Panc1 (cell line): ENCODE data around the gene RNPS1.

ENCODE experiments used
- POLR2AphosphoS5 ChIP-seq: IDR thresholded peaks from 2 replicates; pipeline ENCODE4 v1.6.1; 2012; ENCODE audit warnings: mild to moderate bottlenecking, low read depth, low read length, moderate library complexity
- SIN3A ChIP-seq: IDR thresholded peaks from 2 replicates; pipeline ENCODE4 v1.6.1; 2012; ENCODE audit warnings: low read depth, mild to moderate bottlenecking, low read length, moderate library complexity, borderline replicate concordance; ENCODE audit not compliant: insufficient read depth
- TCF7L2 ChIP-seq: IDR thresholded peaks from 2 replicates; pipeline ENCODE4 v1.6.1; 2011; ENCODE audit warnings: mild to moderate bottlenecking, low read depth, low read length, inconsistent platforms
- TF ChIP-seq, protein P1 (sequence below): fragments of 450-650 bp; IDR thresholded peaks from 2 replicates; pipeline ENCODE4 v1.5.1; 2017; ENCODE audit warnings: mild to moderate bottlenecking
- TF ChIP-seq, protein P2 (sequence below), 2 experiments: IDR thresholded peaks; 2 replicates each; pipeline ENCODE4 v1.6.1; 2011 to 2012; ENCODE audit warnings: low read depth in 2 of 2, control low read depth in 1 of 2, low read length in 1 of 2, mild to moderate bottlenecking in 1 of 2, moderate library complexity in 1 of 2; ENCODE audit not compliant: insufficient read depth in 1 of 2

DNA sequence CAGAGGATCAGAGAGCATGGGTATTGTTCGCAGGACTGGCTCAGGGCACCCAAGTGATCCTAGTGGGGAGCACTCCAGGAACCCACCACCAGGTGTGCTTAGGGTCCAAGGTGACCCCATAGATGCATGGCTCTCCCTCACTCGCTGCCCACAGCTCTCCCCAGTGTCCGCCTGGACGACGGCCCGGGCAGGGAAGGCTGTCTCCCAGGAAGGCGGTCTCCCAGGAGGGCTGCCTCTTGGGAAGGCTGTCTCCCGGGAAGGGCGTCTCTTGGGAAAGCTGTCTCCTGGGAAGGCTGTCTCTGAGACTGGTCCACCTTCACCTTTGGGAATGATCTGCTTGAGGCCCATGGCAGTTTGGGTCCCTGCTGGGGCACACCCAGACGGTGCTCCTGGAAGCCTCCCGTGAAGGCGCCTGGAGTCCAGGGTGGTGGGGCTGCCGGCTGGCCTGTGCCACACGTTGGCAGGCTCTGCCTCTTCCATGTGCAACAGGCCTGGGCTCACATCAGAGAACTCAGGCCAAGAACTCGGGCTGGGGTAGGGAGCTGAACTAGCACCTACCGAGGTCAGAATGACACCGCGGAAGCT, 21.5 kb downstream of the RNPS1 start:
- TF ChIP-seq, protein P1, sequence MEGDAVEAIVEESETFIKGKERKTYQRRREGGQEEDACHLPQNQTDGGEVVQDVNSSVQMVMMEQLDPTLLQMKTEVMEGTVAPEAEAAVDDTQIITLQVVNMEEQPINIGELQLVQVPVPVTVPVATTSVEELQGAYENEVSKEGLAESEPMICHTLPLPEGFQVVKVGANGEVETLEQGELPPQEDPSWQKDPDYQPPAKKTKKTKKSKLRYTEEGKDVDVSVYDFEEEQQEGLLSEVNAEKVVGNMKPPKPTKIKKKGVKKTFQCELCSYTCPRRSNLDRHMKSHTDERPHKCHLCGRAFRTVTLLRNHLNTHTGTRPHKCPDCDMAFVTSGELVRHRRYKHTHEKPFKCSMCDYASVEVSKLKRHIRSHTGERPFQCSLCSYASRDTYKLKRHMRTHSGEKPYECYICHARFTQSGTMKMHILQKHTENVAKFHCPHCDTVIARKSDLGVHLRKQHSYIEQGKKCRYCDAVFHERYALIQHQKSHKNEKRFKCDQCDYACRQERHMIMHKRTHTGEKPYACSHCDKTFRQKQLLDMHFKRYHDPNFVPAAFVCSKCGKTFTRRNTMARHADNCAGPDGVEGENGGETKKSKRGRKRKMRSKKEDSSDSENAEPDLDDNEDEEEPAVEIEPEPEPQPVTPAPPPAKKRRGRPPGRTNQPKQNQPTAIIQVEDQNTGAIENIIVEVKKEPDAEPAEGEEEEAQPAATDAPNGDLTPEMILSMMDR = no peak
- TF ChIP-seq POLR2AphosphoS5 (no peak), SIN3A (no peak), TCF7L2 (no peak)
- TF ChIP-seq, protein P2, sequence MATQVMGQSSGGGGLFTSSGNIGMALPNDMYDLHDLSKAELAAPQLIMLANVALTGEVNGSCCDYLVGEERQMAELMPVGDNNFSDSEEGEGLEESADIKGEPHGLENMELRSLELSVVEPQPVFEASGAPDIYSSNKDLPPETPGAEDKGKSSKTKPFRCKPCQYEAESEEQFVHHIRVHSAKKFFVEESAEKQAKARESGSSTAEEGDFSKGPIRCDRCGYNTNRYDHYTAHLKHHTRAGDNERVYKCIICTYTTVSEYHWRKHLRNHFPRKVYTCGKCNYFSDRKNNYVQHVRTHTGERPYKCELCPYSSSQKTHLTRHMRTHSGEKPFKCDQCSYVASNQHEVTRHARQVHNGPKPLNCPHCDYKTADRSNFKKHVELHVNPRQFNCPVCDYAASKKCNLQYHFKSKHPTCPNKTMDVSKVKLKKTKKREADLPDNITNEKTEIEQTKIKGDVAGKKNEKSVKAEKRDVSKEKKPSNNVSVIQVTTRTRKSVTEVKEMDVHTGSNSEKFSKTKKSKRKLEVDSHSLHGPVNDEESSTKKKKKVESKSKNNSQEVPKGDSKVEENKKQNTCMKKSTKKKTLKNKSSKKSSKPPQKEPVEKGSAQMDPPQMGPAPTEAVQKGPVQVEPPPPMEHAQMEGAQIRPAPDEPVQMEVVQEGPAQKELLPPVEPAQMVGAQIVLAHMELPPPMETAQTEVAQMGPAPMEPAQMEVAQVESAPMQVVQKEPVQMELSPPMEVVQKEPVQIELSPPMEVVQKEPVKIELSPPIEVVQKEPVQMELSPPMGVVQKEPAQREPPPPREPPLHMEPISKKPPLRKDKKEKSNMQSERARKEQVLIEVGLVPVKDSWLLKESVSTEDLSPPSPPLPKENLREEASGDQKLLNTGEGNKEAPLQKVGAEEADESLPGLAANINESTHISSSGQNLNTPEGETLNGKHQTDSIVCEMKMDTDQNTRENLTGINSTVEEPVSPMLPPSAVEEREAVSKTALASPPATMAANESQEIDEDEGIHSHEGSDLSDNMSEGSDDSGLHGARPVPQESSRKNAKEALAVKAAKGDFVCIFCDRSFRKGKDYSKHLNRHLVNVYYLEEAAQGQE (IDR thresholded peaks at IDR 0.05; ENCODE audit: insufficient read depth in 1 of 2, low read depth in 2 of 2, low read length in 1 of 2) = no peak
